ENCODE data around the gene CCDC185.
"Not testable (repeated sequence)": the region's sequence is repeated elsewhere in the genome, so short reads cannot be mapped to it uniquely, and the experiment has no call there.

The CCDC185 gene

DNA sequence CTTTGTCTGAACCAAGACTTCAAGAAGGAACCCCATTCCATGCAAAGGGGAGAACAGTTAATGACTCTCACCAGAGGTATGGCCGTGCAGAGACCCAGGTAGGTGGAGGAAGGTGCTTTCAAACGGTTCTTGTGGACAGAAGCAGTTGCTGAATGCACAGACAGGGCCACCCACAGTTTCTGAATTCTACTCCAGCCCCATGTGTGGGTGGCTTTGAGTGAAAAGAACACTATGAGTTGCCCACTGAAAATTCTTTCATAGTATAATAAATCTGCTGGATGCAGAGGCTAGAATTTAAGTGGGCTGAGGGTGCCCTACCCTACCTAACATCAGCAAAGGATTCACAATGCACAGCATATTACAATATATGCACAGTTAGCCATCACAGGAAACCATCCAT is 7.2 kb upstream of the CCDC185 start:
- no peak for DNase-seq
- in situ Hi-C loops (cut with MboI; ENCODE audit: low pct_unique_long_range_greater_than_20kb, low sequenced_read_pairs) = no loop called here

GRCh38 chr1:223390618-223391017 is 2.6 kb upstream of the CCDC185 start:
- in situ Hi-C loops (cut with MboI; ENCODE audit: low pct_unique_long_range_greater_than_20kb, low sequenced_read_pairs) = no loop called here
- no peak for DNase-seq

DNA sequence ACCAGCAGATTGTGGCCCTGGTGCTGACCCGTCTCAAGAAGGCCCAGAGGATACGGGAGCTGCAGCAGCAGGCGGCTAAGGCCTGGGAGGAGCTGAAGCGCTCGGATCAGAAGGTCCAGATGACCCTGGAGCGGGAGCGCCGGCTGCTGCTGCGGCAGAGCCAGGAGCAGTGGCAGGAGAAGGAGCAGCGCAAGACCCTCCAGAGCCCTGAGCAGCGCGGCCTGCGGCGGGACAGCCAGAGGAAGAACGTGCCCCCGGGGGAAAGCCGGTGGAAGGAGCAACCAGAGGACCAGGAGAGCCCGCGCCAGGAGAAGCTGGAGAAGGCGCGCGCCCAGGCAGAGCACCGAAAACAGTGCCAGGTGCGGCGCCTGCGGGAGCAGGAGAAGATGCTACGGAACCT is 1.0 kb downstream of the CCDC185 start:
- in situ Hi-C loops (cut with MboI; ENCODE audit: low pct_unique_long_range_greater_than_20kb, low sequenced_read_pairs) = no loop called here

DNA sequence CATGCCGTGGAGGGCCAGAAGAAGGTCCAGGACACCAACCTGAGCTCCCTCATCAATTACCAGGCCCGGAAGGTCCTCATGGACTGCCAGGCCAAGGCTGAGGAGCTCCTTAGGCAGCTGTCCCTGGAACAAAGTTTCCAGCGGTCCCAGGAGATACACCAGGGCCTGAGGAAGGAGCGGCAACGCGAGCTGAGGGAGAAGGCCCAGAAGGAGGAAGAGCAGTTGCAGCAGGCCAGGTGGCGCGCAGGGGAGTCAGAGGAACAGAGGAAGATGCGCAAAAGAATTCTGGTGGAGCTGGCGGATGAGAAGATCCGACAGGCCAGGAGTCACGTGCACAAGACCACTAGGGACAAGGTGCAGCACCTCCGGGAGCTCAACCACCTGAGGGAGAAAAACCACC is 1.5 kb downstream of the CCDC185 start:
- no peak for DNase-seq
- in situ Hi-C loops (cut with MboI; ENCODE audit: low pct_unique_long_range_greater_than_20kb, low sequenced_read_pairs) = no loop called here

More for the DNA sequence above, 1.0 kb downstream of the CCDC185 start:
- DNase-seq = no peak

- in situ Hi-C loops (cut with MboI; ENCODE audit: low pct_unique_long_range_greater_than_20kb, low sequenced_read_pairs); DNase-seq: not testable (repeated sequence)
These were observed 6.2 kb downstream of the CCDC185 start for GRCh38 chr1:223399393-223399792.

DNA sequence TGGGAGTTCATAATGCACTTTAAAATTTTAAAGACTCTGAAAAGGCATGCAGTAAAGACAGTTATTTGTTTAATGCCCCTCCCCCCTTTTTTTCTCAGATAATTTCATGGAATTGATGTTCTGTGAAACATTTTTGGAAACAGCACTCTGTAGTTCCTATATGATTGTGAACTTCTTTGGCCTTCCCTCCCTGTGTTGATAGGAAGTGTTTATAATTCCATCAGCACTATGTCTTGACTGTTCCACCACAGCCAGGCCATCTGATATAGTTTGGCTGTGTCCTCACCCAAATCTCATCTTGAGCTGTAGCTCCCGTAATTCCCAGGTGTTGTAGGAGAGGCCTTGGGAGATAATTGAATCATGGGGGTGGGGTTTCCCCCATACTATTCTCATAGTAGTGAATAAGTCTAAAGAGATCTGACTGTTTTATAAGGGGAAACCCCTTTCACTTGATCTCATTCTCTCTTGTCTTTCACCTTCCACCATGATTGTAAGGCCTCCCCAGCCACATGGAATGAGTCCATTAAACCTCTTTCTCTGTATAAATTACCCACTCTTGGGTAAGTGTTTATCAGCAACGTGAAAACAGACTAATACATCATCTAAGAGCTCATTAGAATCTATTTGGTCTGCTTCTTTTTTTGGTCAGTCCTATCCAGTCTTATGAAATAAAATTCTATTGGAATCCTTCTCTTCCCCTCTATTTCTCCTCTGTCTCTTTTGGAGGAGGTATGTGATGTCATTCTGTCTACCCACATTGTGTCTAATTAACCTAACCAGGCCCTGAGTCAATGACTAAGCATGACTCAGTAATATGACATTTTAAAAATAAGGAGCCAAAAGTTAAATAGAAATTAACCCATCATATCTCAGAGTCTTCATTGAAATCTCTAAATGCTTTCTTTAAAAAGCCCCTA is 8.9 kb downstream of the CCDC185 start:
- DNase-seq = no peak
- in situ Hi-C loops (cut with MboI; ENCODE audit: low pct_unique_long_range_greater_than_20kb, low sequenced_read_pairs) = no loop called here

DNA sequence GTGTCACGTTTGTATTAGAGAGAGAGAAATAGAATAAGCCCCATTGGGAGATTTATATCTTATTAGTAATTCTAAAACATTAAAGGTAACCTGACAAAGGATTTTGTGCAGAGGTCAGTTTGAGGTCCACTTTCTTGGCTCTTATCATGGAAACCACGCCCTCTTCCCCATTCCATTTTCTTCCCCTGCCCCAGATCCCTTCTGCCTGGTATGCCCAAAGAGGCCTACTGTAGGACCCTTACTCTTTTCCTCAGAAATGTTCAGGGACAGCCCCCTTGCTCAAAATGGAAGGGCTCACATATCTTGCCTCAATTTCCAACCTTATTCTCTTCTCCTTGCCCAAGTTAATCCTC is 9.6 kb downstream of the CCDC185 start:
- in situ Hi-C loops (cut with MboI; ENCODE audit: low pct_unique_long_range_greater_than_20kb, low sequenced_read_pairs) = no loop called here
- DNase-seq = no peak

DNA sequence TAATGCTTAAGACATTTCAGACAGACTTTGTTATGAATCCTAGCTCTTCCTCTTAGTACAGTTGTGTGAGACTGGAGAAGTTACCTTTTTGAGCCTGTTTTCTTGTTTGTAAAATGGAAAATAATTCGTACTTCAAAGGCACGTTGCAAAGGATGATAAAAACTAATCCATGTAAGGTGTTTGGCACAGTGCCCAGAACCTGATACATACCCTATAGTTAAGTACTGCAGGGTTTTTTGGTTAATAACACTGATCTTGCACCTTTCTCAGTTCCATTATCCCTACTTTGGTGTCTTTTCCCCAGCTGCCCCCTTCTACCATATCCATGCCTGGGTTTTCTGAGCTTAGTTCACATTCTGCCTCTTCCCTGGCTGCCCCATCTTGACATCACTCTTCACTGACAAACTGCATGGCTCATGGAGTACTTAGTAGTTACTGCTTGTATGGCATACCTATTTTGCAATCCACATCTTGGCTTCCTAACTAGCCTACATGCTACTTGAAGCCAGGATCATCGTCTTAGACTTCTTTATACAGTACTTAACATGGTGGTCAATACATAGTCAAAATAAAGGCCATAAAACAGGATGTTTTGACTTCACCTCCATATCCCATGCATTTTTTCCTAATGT is 10.1 kb downstream of the CCDC185 start:
- DNase-seq = no peak

DNA sequence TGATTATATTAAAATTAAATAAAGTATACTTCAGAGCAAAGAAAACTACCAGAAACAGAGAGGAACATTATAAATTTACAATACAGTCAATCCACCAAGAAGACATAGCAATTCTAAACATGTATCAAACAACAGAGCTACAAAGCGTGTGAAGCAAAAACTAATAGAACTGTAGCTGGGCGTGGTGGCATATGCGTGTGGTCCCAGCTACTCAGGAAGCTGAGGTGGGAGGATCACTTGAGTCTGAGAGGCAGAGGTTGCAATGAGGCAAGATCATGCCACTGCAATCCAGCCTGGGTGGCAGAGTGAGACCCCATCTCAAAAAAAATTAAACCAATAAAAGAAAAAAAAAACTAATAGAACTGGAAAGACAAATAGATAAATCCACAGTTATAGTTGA is 12.3 kb downstream of the CCDC185 start:
- no peak for DNase-seq
- in situ Hi-C loops (cut with MboI; ENCODE audit: low pct_unique_long_range_greater_than_20kb, low sequenced_read_pairs) = no loop called here

More for the DNA sequence above, 10.1 kb downstream of the CCDC185 start:
- in situ Hi-C loops (cut with MboI; ENCODE audit: low pct_unique_long_range_greater_than_20kb, low sequenced_read_pairs) = no loop called here

DNA sequence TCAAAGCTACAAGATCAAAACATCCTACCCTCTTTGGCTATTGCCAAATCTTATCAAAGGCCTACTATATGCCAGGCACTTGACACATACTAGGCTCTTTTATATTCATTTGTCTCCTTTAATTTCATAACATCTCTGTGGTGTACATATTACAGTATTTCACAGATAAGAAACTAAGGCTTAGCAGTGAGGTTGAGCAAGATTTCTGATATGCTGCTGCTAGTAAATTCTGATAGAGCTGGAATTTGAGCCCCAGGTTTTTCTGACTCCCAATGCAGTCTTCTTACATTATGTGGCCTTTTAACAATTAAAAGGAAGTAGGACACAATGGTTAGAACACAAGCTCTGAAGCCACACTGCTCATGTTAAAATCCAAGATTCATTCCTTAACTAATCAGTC is 16.8 kb downstream of the CCDC185 start:
- in situ Hi-C loops (cut with MboI; ENCODE audit: low pct_unique_long_range_greater_than_20kb, low sequenced_read_pairs) = no loop called here

GRCh38 chr1:223411309-223411708 is 18.1 kb downstream of the CCDC185 start:
- in situ Hi-C loops (cut with MboI; ENCODE audit: low pct_unique_long_range_greater_than_20kb, low sequenced_read_pairs) = no loop called here
- no peak for DNase-seq

More for the DNA sequence above, 16.8 kb downstream of the CCDC185 start:
- no peak for DNase-seq

DNA sequence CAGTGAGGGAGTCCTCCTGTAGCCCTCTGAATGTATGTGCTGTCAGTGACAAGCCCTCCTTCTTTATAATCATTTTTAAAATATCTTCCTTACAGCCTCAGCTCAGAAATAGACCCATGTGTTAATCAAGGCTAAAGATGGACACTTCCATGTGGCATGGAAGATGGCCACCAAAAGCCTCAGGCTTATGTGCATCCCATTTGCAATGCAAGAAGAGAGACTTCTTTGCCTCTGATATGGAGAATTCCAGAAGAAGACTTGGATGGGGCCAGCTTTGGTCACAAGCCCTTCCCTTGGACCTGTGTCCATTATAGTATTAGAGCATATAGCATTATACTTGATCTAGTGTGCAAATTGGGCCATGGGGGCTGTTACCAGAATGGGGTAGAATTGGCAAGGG is 18.5 kb downstream of the CCDC185 start:
- in situ Hi-C loops (cut with MboI; ENCODE audit: low pct_unique_long_range_greater_than_20kb, low sequenced_read_pairs) = no loop called here
- no peak for DNase-seq

DNA sequence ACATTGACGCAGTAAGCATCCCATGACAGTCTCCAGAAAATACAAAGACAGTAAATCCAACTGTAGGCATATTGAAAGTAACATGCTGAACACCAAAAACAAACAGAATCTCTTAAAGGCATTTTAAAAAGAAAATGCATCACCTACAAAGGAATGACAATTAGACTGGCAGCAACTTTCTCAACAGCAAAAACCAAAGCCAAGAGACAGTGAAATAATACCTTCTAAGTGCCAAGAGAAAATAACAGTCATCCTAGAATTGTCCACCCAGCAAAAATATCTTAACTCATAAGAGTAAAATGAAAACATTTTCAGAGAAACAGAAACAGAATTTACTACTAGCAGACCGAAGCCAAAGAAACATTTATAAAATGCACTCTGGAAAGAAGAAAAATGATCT is 20.0 kb downstream of the CCDC185 start:
- no peak for DNase-seq
- in situ Hi-C loops (cut with MboI; ENCODE audit: low pct_unique_long_range_greater_than_20kb, low sequenced_read_pairs) = no loop called here

DNA sequence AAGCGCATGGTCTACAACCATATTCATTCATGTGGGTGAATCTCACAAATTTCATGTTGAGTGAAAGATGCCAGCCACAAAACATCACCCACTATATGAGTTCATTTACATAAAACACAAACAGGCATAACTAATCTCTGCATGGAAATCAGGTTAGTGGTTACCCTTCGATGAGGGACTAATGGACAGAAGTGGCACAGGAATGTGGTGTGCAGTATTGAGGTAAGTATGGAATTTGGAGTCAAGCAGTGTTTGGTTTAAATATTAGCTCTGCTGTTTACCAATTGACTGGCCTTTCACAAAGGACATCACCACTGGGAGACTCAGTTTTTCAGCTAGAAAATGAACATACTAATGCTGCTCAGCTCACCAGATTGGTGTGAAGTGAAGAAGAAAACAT is 24.2 kb downstream of the CCDC185 start:
- DNase-seq = no peak
- in situ Hi-C loops (cut with MboI; ENCODE audit: low pct_unique_long_range_greater_than_20kb, low sequenced_read_pairs) = no loop called here

DNA sequence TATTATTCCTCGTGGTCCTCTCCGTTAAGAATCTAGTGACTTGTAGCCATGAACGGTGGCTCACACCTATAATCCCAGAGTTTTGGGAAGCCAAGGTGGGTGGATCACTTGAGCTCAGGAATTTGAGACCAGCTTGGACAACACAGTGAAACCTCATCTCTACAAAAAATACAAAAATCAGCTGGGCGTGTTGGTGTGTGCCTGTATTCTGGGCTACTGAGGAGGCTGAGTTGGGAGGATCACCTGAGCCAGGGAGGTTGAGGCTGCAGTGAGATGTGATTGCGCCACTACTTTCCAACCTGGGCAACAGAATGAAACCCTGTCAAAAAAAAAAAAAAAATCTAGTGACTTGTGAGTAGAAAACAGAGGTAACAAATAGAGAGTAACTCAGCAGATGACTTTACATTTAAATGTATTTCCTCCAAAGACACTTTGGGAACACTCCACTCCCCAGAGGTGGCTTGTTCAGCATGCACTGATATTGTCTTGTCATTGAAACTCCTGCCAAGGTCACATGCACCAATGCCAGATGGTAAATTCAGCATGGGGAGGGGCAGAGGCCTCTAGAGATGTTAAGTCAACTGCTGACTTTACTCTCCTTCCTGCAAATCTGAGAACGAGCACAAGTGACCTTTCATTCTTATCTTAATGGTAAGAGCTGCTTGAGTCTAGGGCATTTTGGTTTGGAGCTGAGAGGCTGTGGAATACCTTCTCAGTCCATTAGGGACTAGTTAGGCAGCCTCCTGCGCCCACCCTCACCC is 24.9 kb downstream of the CCDC185 start:
- no peak for DNase-seq
- in situ Hi-C loops (cut with MboI; ENCODE audit: low pct_unique_long_range_greater_than_20kb, low sequenced_read_pairs) = no loop called here

GRCh38 chr1:223419115-223419514 is 25.9 kb downstream of the CCDC185 start:
- no peak for DNase-seq
- in situ Hi-C loops (cut with MboI; ENCODE audit: low pct_unique_long_range_greater_than_20kb, low sequenced_read_pairs) = no loop called here

GRCh38 chr1:223419561-223419960 is 26.3 kb downstream of the CCDC185 start:
- in situ Hi-C loops (cut with MboI; ENCODE audit: low pct_unique_long_range_greater_than_20kb, low sequenced_read_pairs) = no loop called here
- no peak for DNase-seq

DNA sequence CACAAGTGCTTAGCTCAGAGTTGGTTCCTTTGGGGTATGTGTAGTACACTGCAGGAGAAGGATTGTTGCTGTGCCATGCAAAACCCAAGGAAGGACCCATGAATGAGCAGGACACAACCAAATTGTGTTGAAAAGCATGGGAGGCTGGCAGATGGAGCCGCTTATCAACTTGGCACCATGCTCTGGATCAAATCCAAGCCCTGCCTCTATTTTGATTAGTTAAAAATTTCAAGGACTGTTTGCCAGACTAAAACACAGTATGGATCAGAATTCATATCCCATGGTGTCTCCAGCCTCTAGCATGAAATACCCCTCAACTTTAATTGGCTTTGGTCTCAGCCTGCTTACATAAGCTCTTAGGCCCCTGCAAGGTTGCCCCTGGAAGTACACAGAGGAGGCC is 27.8 kb downstream of the CCDC185 start:
- in situ Hi-C loops (cut with MboI; ENCODE audit: low pct_unique_long_range_greater_than_20kb, low sequenced_read_pairs) = no loop called here
- no peak for DNase-seq

- no peak for DNase-seq
- in situ Hi-C loops (cut with MboI; ENCODE audit: low pct_unique_long_range_greater_than_20kb, low sequenced_read_pairs) = no loop called here
These were observed 28.5 kb downstream of the CCDC185 start for GRCh38 chr1:223421676-223422075.

DNA sequence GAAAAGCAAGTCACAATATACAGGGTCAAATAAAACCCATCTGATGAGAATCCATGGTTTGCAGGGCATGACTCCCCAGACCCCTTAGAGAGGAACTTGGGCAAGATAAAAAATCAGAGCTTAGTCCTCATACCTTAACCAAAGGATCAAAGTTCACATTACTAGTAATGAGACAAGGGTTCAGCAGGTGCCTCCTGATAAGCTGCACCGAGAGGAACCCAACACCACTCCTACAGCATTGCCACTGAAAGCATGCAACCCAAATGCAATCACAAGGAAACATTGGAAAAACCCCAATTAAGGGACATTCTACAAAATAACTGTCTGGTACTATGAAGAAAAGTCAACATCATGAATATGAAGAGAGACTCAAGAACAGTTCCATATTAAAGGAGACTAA is 29.7 kb downstream of the CCDC185 start:
- in situ Hi-C loops (cut with MboI; ENCODE audit: low pct_unique_long_range_greater_than_20kb, low sequenced_read_pairs) = no loop called here
- DNase-seq = no peak

All from KBM-7 (cell line).